Sigmoid colon (tissue), 7 donors: Measurements from ENCODE around the gene ATF1. TPM values are rescaled to one million over a fixed set of nuclear protein-coding genes. Genes with fewer than 3 reads are reported as not detected.
"Not testable (repeated sequence)": the region's sequence is repeated elsewhere in the genome, so short reads cannot be mapped to it uniquely, and the experiment has no call there.

Source experiments
- DNase-seq: peaks from one replicate; pipeline ENCODE4 v3.0.0-alpha.2; 2019
- H3K27ac ChIP-seq, 4 donors: fragments of 200-600 bp; sonication (generic); one replicate each; pipeline ENCODE4 v1.5.1; 2016 to 2019; ENCODE audit warnings: mild to moderate bottlenecking in 1 of 4
- H3K27me3 ChIP-seq, 3 donors: fragments of 200-600 bp; sonication (generic); one replicate each; pipeline ENCODE4 v1.5.1; 2019; ENCODE audit warnings: mild to moderate bottlenecking in 1 of 3
- H3K36me3 ChIP-seq, 4 donors: fragments of 200-600 bp; sonication (generic); one replicate each; pipeline ENCODE4 v1.5.1; 2016 to 2019
- H3K4me1 ChIP-seq, 4 donors: fragments of 200-600 bp; sonication (generic); one replicate each; pipeline ENCODE4 v1.5.1; 2017 to 2019
- H3K4me3 ChIP-seq, 4 donors: fragments of 200-600 bp; sonication (generic); one replicate each; pipeline ENCODE4 v1.5.1; 2017 to 2019; ENCODE audit warnings: mild to moderate bottlenecking in 2 of 4, moderate library complexity in 1 of 4
- H3K9me3 ChIP-seq, 4 donors: fragments of 200-600 bp in 3 of 4; sonication (generic) in 3 of 4; one replicate each; pipeline versions ENCODE4 v1.5.1 to v1.6.1; 2013 to 2019
- EP300 ChIP-seq, 4 donors: sonication (generic); formaldehyde crosslinking; IDR thresholded peaks; one replicate each; pipeline ENCODE4 v1.6.1; 2017; ENCODE audit warnings: antibody characterized with exemption in 4 of 4
- POLR2A ChIP-seq, 2 donors: fragments of 450-650 bp; IDR thresholded peaks; one replicate each; pipeline ENCODE4 v1.6.1; 2016; ENCODE audit warnings: antibody characterized with exemption in 2 of 2, mild to moderate bottlenecking in 2 of 2, moderate library complexity in 2 of 2
- POLR2AphosphoS5 ChIP-seq, 4 donors: sonication (generic); formaldehyde crosslinking; IDR thresholded peaks; one replicate each; pipeline ENCODE4 v1.6.1; 2017; ENCODE audit warnings: antibody characterized with exemption in 4 of 4
- WGBS, 2 donors: extraction: QIAGEN DNeasy Blood & Tissue Kit; methylation state at CpG; one replicate each; pipeline ENCODE4 v1.1.7; 2013; 5-methylcytosine and 5-hydroxymethylcytosine counted together
- intact Hi-C: fragments of 100-400 bp; cut with DNase I; formaldehyde crosslinking; loops from one replicate; pipeline ENCODE4 v1.15.1; 2023
- polyA plus RNA-seq, 3 donors: library from polyadenylated mRNA; stranded (reverse); fragments of 200-250 nt; gene quantifications; one replicate each; pipeline ENCODE4 v1.2.3, GENCODE V29; 2013
- total RNA-seq, 4 donors: library from RNA; depleted of rRNA; stranded (reverse); fragments of >200 nt; gene quantifications; one replicate each; pipeline ENCODE4 v1.1.0, GENCODE V29; 2016
- TF ChIP-seq, protein P1 (sequence below), 4 experiments: fragments of 450-650 bp in 3 of 4; fragments of 200-600 bp in 1 of 4; IDR thresholded peaks; one replicate each; pipeline ENCODE4 v1.5.1; 2016 to 2019; ENCODE audit warnings: antibody characterized with exemption in 4 of 4, mild to moderate bottlenecking in 3 of 4, moderate library complexity in 2 of 4
- donor health status: healthy with polysubstance abuse.
- donor health status: Bipolar disorder and iron deficiency.
- donor health status: healthy.

ATF1 gene
- total and polyA plus RNA-seq, 7 donors, result 12.6 to 27.6 (median 22.8) TPM

DNA sequence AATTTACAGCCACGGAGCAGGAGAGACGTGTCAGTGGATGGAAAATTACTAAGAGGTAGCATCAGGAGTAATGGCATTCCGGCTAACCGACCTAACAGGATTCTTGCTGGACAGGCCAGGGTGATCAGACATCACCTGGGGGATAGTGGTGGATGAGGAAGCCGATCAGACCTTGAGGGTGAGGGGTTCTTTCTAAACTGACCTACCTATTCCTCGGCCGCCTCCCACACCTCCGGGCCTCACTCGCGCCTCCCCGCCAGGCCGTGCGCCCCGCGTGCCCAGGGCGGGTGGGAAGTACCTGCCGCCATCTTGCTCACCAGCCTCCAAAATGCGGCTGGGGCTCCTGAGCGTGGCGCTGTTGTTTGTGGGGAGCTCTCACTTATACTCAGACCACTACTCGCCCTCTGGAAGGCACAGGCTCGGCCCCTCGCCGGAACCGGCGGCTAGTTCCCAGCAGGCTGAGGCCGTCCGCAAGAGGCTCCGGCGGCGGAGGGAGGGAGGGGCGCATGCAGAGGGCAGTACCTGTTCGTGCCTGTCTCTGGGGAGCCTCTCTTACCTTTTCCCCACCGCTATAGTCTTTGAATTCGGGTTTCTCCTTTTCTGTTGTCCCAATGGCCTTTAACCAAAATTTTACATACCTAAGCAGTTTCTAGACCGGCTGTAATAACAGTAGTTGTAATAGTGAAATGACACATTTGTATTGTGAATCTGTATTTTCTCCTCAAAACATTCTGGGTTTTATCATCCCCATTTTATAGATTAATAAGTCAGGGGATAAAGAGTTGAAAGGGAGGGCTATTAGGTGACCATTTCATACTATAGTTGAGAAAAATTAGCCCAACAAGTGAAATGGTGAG lies 79.0 kb downstream of the ATF1 start, which contains the start of gene TMPRSS12:
TMPRSS12 (plus strand) TSS at position 290 of the 857 bp plus-strand sequence; CDS start at position 329, 39 bp downstream.
- no peaks in the 10 kb centered on the region for H3K9me3 ChIP-seq
- peaks cover 0 to 4% (median 0%) of the 10 kb centered on the region in 4 donors for H3K4me1 ChIP-seq
- intact Hi-C loops, result no loop called here
- no peak for DNase-seq
- H3K27ac ChIP-seq, result no peak within 1 kb of the TSS
- H3K4me3 ChIP-seq, result peak within 1 kb of the TSS in 2 of 4 donors; percentile 15 to 19
- no peak for TF ChIP-seq POLR2AphosphoS5 (IDR thresholded peaks at IDR 0.05)
- TF ChIP-seq POLR2A (IDR thresholded peaks at IDR 0.05), result no peak
- TF ChIP-seq, protein P1, sequence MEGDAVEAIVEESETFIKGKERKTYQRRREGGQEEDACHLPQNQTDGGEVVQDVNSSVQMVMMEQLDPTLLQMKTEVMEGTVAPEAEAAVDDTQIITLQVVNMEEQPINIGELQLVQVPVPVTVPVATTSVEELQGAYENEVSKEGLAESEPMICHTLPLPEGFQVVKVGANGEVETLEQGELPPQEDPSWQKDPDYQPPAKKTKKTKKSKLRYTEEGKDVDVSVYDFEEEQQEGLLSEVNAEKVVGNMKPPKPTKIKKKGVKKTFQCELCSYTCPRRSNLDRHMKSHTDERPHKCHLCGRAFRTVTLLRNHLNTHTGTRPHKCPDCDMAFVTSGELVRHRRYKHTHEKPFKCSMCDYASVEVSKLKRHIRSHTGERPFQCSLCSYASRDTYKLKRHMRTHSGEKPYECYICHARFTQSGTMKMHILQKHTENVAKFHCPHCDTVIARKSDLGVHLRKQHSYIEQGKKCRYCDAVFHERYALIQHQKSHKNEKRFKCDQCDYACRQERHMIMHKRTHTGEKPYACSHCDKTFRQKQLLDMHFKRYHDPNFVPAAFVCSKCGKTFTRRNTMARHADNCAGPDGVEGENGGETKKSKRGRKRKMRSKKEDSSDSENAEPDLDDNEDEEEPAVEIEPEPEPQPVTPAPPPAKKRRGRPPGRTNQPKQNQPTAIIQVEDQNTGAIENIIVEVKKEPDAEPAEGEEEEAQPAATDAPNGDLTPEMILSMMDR (IDR thresholded peaks at IDR 0.05), result no peak
- TF ChIP-seq EP300 (IDR thresholded peaks at IDR 0.05), result no peak
- 53 to 65% methylated on average over 36 of the region's 36 CpGs for WGBS, 2 donors
- H3K27me3 ChIP-seq, result no peaks in the 10 kb centered on the region
- no peaks in the 10 kb centered on the region for H3K36me3 ChIP-seq

DNA sequence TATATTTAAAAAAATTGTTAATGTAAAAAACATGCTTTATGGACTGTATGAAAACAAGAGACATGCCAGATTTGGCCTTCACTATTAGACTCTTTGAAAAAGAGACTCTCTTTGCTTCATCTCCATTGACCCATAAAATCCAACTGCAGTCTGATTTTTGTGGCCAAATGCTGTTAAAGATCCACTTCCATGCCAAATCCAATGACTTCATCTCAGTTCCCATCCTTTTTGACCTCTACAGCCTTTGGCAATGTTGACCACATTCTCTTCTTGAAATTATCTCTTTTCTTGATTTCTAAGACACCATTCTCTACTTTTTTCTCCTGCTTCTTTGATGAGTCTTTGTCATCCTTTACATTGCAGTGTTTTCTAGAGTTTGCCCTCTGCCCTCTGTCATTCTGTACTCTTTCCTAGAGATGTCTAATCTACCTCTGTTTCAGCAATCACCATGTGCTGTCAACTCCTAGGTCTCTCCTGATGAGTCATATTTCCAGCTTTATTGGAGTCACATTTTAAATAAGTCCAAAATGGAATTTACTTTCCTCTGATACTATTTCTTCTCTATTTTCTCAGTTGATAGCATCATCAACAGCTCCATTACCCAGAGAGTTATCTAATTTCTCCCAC lies 81.2 kb downstream of the ATF1 start:
- intact Hi-C loops, result no loop called here
- TF ChIP-seq EP300 (IDR thresholded peaks at IDR 0.05) (no peak), POLR2A (IDR thresholded peaks at IDR 0.05) (no peak), POLR2AphosphoS5 (IDR thresholded peaks at IDR 0.05) (no peak)
- TF ChIP-seq, protein P1 (IDR thresholded peaks at IDR 0.05), result no peak
- H3K27me3 ChIP-seq, result no peaks in the 10 kb centered on the region
- no peak for DNase-seq
- H3K27ac ChIP-seq, result no peak overlapping the region
- peaks cover 0 to 4% (median 0%) of the 10 kb centered on the region in 4 donors for H3K4me1 ChIP-seq
- no peak overlapping the region for H3K4me3 ChIP-seq
- H3K9me3 ChIP-seq, result no peaks in the 10 kb centered on the region
- H3K36me3 ChIP-seq, result no peaks in the 10 kb centered on the region

DNA sequence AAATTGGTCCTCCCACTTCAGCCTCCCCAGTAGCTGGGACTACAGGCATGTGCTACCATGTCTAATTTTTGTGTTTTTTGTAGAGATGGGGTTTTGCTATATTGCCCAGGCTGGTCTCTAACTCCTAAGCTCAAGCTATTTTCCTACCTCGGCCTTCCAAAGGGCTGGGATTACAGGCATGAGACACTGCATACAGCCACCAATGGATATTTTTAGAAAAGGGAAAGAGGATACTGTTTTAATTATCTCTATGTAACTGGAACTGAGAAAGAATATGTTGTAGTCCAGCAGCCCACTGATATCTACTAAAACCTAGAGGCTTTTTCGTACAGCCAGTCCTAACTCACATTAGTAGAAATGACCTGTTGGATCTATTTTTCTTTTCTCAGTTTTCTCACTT lies 85.1 kb downstream of the ATF1 start:
- Histone ChIP-seq H3K36me3 (no peaks in the 10 kb centered on the region), H3K4me1 (no peaks in the 10 kb centered on the region), H3K27me3 (no peaks in the 10 kb centered on the region), H3K4me3 (no peak overlapping the region), H3K9me3 (no peaks in the 10 kb centered on the region), H3K27ac (no peak overlapping the region)
- DNase-seq, result no peak
- WGBS, 2 donors, result 94 to 95% methylated on average over 2 of the region's 2 CpGs
- TF ChIP-seq POLR2A (IDR thresholded peaks at IDR 0.05) (no peak), EP300 (IDR thresholded peaks at IDR 0.05) (no peak), POLR2AphosphoS5 (IDR thresholded peaks at IDR 0.05) (no peak)
- TF ChIP-seq, protein P1 (IDR thresholded peaks at IDR 0.05), result no peak
- intact Hi-C loops, result no loop called here

DNA sequence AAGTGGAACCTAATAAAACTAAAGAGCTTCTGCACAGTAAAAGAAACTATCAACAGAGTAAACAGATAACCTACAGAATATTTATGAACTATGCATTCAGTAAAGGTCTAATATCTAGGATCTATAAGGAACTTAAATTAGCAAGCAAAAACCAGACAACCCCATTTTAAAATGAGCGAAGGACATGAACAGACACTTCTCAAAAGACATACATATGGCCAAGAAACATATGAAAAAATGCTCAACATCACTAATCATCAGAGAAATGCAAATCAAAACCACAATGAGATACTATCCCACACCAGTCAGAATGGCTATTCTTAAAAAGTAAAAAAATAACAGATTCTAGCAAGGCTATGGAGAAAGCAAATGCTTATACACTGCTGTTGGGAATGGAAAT lies 91.3 kb downstream of the ATF1 start:
- DNase-seq, H3K4me3 ChIP-seq, H3K27me3 ChIP-seq, H3K36me3 ChIP-seq, H3K4me1 ChIP-seq, H3K27ac ChIP-seq, intact Hi-C loops, H3K9me3 ChIP-seq: not testable (repeated sequence)
- WGBS, 2 donors, result 97 to 100% methylated on average over 1 of the region's 1 CpG

DNA sequence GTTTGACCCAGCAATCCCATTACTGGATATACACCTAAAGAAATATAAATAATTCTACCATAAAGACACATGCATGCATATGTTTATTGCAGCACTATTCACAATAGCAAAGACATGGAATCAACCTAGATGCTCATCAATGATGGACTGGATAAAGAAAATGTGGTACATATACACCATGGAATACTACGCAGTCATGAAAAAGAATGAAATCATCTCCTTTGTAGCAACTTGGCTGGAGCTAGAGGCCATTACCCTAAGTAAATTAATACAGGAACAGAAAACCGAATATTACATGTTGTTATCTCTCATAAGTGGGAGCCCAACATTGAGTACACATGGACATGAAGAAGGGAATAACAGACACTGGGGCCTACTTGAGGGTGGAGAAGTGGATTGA lies 91.8 kb downstream of the ATF1 start:
- H3K9me3 ChIP-seq, DNase-seq, H3K27me3 ChIP-seq, H3K36me3 ChIP-seq, H3K27ac ChIP-seq, H3K4me3 ChIP-seq, H3K4me1 ChIP-seq, intact Hi-C loops: not testable (repeated sequence)
- WGBS, 2 donors, result 91 to 92% methylated on average over 2 of the region's 2 CpGs
